Measurements from ENCODE around the gene P3R3URF.

- no peak for TF ChIP-seq ZFP30 (CRISPR knock-in tag; IDR thresholded peaks at IDR 0.05)
- no peak for TF ChIP-seq ZNF8 (CRISPR knock-in tag; IDR thresholded peaks at IDR 0.05)
- TF ChIP-seq PATZ1 (CRISPR knock-in tag; IDR thresholded peaks at IDR 0.05; ENCODE audit: borderline replicate concordance) = no peak
- TF ChIP-seq ZFP3 (CRISPR knock-in tag; IDR thresholded peaks at IDR 0.05) = no peak
- no peak for TF ChIP-seq CSRNP3 (CRISPR knock-in tag; IDR thresholded peaks at IDR 0.05)
Observed at GRCh38 chr1:46134660-46135331, 41.5 kb downstream of the P3R3URF start.

All from SK-N-SH treated with all-trans-retinoic acid at 6 μM for 48 hours (cell line).